ENCODE results near the gene C16orf96. TPM values are rescaled to one million over a fixed set of nuclear protein-coding genes. Genes with fewer than 3 reads are reported as not detected.

The C16orf96 gene
- total and polyA plus RNA-seq, 2 of the 13 experiments (the other 11 are each of a cell fraction or from before 2014, with no cell fraction given) = 0.03 TPM; not detected in 1

DNA sequence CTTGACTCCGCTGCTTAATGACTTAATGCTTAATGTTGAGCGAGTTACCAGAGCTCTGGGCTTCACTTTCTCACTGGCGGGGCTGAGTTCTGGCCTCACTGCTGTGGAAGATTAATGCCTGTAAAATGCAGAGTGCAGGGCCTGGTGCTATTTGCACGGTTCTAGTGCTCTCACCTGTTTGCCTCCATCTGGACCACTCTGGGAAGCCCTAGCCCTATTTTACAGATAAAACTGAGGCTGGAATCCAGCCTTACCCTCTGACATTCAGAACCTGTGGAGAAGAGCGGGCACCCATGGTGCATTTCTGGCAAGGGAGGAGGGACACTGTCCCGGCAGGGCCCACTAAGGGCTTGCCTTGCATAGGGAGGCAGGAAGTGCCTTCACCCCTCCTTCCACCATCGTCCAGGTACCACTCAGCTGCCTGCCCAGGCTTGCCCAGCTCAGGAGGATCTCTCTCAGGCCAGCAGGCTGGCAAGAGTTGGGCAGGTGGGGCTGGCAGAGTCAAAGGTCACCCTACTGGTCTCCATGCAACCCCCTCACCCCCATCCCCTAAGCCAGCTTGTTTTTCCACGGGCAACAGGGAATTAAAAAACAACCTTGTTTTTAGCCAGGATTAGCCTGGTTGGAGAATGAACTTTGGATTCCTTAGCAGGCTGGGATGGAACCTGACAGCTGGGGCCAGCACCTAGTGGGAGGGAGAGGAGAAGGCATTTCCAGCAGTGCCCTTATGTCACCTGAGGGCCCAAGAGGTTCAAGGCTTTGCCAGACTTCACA is 62.7 kb downstream of the C16orf96 start (continued):
- TF ChIP-seq, protein P1, sequence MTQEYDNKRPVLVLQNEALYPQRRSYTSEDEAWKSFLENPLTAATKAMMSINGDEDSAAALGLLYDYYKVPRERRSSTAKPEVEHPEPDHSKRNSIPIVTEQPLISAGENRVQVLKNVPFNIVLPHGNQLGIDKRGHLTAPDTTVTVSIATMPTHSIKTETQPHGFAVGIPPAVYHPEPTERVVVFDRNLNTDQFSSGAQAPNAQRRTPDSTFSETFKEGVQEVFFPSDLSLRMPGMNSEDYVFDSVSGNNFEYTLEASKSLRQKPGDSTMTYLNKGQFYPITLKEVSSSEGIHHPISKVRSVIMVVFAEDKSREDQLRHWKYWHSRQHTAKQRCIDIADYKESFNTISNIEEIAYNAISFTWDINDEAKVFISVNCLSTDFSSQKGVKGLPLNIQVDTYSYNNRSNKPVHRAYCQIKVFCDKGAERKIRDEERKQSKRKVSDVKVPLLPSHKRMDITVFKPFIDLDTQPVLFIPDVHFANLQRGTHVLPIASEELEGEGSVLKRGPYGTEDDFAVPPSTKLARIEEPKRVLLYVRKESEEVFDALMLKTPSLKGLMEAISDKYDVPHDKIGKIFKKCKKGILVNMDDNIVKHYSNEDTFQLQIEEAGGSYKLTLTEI (CRISPR knock-in tag; conservative IDR thresholded peaks at IDR 0.05) = no peak
- TF ChIP-seq NFKB2 (CRISPR knock-in tag; IDR thresholded peaks at IDR 0.05; ENCODE audit: borderline replicate concordance) (peak; percentile 67; the same call in 1 of the 2 replicates), ZNF563 (CRISPR knock-in tag; IDR thresholded peaks at IDR 0.05) (no peak), NR2F2 (IDR thresholded peaks at IDR 0.05; ENCODE audit: borderline replicate concordance, low read depth) (no peak), ZNF441 (CRISPR knock-in tag; IDR thresholded peaks at IDR 0.05; ENCODE audit: borderline replicate concordance) (no peak), SATB2 (CRISPR knock-in tag; IDR thresholded peaks at IDR 0.05) (no peak), PCBP1 (IDR thresholded peaks at IDR 0.05; ENCODE audit: borderline replicate concordance, low read depth, low read length) (no peak), SALL2 (CRISPR knock-in tag; IDR thresholded peaks at IDR 0.05) (0 out of 2 replicates have a peak, but pooled peaks have one; percentile 48), NFE2L2 (IDR thresholded peaks at IDR 0.05; ENCODE audit: low read length) (no peak), KAT7 (CRISPR knock-in tag; IDR thresholded peaks at IDR 0.05; ENCODE audit: borderline replicate concordance) (no peak), ZNF577 (CRISPR knock-in tag; IDR thresholded peaks at IDR 0.05; ENCODE audit: borderline replicate concordance, low read depth) (no peak), ZNF101 (CRISPR knock-in tag; IDR thresholded peaks at IDR 0.05; ENCODE audit: borderline replicate concordance, low read depth) (no peak), ZNF12 (CRISPR knock-in tag; IDR thresholded peaks at IDR 0.05) (no peak), ZNF460 (CRISPR knock-in tag; IDR thresholded peaks at IDR 0.05; ENCODE audit: borderline replicate concordance) (no peak), MEIS1 (CRISPR knock-in tag; IDR thresholded peaks at IDR 0.05; ENCODE audit: borderline replicate concordance) (no peak), NFIC (IDR thresholded peaks at IDR 0.05; ENCODE audit: low read length) (no peak)
- TF ChIP-seq, protein P2, sequence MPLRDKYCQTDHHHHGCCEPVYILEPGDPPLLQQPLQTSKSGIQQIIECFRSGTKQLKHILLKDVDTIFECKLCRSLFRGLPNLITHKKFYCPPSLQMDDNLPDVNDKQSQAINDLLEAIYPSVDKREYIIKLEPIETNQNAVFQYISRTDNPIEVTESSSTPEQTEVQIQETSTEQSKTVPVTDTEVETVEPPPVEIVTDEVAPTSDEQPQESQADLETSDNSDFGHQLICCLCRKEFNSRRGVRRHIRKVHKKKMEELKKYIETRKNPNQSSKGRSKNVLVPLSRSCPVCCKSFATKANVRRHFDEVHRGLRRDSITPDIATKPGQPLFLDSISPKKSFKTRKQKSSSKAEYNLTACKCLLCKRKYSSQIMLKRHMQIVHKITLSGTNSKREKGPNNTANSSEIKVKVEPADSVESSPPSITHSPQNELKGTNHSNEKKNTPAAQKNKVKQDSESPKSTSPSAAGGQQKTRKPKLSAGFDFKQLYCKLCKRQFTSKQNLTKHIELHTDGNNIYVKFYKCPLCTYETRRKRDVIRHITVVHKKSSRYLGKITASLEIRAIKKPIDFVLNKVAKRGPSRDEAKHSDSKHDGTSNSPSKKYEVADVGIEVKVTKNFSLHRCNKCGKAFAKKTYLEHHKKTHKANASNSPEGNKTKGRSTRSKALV (CRISPR knock-in tag; IDR thresholded peaks at IDR 0.05) = no peak
- TF ChIP-seq, protein P3, sequence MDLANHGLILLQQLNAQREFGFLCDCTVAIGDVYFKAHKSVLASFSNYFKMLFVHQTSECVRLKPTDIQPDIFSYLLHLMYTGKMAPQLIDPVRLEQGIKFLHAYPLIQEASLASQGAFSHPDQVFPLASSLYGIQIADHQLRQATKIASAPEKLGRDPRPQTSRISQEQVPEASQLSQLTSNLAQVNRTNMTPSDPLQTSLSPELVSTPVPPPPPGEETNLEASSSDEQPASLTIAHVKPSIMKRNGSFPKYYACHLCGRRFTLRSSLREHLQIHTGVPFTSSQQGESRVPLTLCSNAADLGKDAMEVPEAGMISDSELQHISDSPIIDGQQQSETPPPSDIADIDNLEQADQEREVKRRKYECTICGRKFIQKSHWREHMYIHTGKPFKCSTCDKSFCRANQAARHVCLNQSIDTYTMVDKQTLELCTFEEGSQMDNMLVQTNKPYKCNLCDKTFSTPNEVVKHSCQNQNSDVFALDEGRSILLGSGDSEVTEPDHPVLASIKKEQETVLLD (CRISPR knock-in tag; IDR thresholded peaks at IDR 0.05; ENCODE audit: low read depth) = no peak
- TF ChIP-seq, protein P4, sequence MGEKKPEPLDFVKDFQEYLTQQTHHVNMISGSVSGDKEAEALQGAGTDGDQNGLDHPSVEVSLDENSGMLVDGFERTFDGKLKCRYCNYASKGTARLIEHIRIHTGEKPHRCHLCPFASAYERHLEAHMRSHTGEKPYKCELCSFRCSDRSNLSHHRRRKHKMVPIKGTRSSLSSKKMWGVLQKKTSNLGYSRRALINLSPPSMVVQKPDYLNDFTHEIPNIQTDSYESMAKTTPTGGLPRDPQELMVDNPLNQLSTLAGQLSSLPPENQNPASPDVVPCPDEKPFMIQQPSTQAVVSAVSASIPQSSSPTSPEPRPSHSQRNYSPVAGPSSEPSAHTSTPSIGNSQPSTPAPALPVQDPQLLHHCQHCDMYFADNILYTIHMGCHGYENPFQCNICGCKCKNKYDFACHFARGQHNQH (CRISPR knock-in tag; IDR thresholded peaks at IDR 0.05) = no peak
- TF ChIP-seq, protein P5, sequence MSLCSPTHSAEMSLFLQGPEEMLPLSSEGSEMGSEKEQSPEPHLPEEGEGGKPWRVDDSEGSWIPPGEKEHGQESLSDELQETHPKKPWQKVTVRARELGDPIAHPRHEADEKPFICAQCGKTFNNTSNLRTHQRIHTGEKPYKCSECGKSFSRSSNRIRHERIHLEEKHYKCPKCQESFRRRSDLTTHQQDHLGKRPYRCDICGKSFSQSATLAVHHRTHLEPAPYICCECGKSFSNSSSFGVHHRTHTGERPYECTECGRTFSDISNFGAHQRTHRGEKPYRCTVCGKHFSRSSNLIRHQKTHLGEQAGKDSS (CRISPR knock-in tag; IDR thresholded peaks at IDR 0.05; ENCODE audit: borderline replicate concordance, low read depth) = no peak
- TF ChIP-seq, protein P6, sequence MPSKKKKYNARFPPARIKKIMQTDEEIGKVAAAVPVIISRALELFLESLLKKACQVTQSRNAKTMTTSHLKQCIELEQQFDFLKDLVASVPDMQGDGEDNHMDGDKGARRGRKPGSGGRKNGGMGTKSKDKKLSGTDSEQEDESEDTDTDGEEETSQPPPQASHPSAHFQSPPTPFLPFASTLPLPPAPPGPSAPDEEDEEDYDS (CRISPR knock-in tag; IDR thresholded peaks at IDR 0.05) = no peak

Data from HepG2 (cell line).